ENCODE measurements around the gene ATG101.

DNA sequence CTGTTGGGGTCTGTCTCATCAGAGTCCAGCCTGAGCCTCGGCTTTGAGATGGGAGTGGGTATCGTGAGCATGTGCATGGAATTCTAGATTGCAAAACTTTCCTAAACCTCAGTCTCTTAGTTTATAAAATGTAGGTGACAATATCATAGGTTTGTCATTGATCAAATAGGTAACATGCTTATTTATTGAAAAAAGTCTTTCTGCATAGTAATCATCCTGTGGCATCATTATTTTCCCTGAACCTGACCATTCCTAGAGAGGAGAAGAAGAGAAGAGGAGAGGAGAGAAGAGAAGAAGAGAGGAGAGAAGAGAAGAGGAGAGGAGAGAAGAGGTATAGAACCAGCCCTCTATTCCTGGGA, 13.8 kb downstream of the ATG101 start:
- TF ChIP-seq TAF1 (IDR thresholded peaks at IDR 0.05; ENCODE audit: borderline replicate concordance, insufficient read depth, low read length) (no peak), FOXP2 (optimal IDR thresholded peaks at IDR 0.05; ENCODE audit: borderline replicate concordance, extremely low read depth, extremely low read length, insufficient read depth) (no peak), POLR2AphosphoS5 (IDR thresholded peaks at IDR 0.05; ENCODE audit: low read depth, low read length) (no peak), REST (IDR thresholded peaks at IDR 0.05; ENCODE audit: insufficient read depth in 1 of 2, low read depth in 2 of 2, low read length in 2 of 2) (no peak), SIN3A (IDR thresholded peaks at IDR 0.05; ENCODE audit: borderline replicate concordance, insufficient read depth, low read length) (no peak)
